NCI-H2171 (cell line): ENCODE measurements around the gene VPS37B.
"Not testable (repeated sequence)": the region's sequence is repeated elsewhere in the genome, so short reads cannot be mapped to it uniquely, and the experiment has no call there.

Experiments used
- DNase-seq: peaks from one replicate; lab custom pipeline; 2025; lab: John Stamatoyannopoulos, UW

VPS37B gene

DNA sequence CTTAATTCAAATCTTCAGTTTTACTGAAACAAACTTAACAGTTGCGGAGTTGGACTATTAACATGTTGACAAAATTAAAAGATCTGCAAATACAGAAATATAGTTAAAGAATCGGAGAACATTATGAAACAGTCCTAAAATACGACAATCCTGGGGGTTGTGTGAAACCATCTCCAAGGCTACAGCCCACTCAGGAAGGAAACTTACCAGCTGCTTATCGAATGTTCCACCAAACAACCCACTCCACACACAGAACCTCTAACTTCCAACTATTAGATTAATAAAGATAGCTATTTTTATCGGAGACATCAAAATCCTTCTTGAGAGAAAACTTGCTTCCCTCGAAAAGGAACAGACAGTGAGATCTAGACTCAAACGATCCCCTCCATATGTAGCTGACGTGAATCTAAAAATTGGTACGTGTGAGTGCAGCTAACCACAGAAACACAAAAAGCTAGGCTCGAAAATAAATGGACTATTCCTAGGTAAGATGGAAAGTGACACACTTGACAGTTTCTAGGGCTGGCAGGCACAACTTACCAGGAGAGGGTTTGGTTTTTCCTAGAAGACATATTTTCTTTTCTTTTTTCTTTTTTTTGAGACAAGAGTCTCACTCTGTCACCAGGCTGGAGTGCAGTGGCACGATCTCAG, 12.9 kb downstream of the VPS37B start:
- DNase-seq, result no peak

DNA sequence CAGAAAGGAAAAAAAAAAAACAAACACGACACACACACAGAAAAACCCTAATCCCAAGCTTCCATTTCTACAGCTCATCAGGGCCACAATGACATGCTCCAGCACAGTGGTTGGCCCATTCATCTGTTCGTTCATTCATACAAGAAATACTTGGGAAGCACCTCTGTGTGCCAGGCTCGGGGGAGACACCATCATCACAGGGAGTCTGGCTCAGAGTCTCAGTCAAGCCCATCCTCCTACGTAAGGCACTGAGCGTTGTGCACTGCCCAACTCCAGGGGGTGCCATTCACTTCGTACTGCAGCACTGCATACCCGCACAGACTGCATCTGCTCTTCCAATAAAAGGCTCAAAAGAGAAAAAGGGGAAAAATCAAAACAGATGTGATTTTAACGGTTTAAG, 15.3 kb downstream of the VPS37B start:
- peak; percentile 40 for DNase-seq

DNA sequence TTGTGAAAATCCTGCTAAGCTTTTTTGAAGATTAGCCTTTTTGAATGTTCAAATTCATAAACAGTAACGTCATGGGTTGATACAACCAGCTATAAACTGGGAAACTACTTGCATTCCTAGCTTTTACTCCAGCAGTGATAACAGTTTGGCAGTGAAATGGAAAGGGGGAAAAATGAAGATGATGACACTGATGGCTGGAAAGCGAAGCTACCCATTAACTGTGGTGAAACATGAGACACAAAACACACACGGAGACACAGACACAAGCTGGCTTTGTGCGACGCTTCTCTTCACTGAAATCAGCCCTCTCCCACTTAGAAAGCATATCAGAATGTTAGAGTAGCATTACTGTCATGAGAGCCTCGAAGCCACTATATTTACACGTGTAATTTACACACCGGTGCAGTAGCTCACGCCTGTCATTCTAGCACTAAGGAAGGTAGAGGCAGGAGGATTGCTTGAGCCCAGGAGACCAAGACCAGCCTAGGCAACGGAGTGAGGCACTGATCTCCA, 15.7 kb downstream of the VPS37B start:
- DNase-seq, result peak; percentile 19

DNA sequence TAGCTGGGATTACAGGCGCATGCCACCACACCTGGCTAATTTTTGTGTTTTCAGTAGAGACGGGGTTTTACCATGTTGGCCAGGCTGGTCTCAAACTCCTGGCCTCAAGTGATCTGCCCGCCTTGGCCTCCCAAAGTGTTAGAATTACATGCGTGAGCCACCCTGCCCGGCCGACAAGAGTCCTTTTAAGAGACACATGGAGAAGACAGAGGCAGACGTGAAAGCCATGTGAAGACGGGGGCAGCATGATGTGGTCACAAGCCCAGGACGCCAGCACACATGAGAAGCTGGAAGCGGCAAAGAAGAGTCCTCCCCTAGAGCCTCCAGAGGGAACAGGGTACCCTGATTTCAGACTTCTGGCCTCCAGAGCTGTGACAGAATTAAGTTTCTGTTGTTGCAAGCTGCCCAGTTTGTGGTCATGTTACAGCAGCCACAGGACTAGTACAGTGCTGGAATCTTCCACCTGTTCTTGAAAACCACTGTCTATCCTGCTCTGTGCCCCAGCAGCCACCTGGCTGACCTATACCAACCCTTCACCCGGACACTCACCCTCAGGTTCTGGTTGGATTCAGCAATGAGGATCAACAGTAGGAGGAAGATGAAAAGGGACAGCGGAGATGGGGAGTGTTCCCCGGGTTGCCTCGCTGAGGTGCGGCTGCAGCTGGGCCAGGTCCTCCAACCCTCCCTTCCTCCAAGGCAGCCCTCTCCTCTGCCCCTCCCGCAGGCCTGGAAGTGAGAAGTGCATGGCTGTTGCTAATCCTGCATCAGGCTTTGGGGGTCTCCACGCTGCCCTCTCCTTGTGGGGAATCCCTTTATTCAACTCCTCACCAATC, 16.9 kb downstream of the VPS37B start:
- DNase-seq, result no peak

DNA sequence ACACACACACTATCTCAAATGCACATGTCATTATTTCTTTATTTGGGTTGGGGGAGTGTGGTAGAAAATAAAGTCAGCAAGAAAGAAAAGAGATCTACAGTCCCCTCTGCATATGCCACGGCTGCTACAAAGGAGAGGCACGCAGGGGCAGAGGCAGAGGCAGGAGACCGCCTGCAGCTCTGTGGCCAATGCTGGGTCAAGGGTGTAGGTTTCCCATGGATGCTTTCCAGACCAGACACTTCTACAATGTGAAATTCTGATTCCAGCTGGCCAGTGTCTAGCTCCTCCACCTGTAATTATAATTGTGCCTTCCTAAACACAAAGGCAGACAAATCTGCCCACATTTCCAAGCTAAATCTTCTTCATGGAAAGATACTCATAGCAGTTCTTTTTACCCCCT, 19.2 kb downstream of the VPS37B start:
- DNase-seq, result no peak

DNA sequence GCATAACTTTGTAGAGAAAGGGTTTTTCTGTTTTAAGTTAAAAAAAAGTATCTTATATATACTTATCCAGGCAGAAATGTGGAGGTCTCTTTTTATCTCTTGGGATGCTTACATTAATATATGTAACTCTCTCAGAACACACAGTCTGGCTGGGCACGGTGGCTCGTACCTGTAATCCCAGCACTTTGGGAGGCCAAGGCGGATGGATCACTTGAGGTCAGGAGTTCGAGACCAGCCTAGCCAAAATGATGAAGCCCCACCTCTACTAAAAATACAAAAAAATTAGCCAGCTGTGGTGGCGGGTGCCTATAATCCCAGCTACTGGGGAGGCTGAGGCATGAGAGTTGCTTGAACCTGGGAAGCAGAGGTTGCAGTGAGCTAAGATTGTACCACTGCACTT, 19.6 kb downstream of the VPS37B start:
- not testable (repeated sequence) for DNase-seq

DNA sequence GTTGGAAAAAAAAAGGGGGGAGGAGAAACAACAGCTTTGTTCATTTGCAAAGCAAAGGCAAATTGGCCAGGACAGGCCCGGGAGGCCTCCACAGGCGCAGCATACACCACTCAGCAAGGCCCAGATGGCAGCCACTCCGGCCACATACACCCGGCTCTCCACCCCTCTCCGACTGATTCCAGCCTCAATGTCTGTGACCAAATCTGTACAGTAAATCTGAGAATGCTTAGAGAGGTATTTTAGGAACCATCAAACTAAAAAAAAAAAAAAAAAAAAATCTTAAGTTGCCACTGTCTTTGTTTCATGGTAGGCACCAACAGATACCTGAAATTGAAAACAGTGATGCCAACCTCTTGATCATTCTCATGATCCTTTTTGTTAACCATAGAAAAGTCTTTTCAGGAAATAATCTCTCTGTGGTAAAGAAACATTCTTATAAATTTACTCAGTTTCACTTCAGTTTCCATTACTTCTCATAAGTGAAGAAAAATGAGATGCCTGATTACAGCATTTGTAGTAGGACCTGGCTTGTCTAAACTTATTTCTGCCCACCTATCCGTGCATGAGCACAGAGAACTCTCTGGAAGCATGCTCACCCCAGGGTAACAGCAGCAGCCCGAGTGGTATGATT, 20.2 kb downstream of the VPS37B start:
- DNase-seq, result no peak

DNA sequence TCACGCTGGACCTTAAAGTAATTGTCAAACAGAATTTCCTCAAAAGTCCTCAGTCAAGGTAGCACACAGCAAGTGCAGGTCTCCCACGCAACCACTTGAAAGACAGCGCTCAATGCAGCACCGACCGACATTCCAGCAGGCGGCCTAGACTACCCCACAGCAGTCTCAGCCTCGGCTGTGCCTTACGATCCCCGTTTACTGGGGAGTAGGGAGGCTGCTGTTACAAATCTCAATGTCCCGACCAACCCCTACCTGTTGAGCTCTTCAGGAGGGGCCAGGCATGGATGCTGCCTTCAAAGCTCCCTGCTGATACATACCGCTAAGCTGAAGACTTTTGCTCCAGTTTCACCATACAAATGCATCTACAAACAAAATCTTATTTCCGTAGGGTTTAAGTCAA, 21.8 kb downstream of the VPS37B start:
- DNase-seq, result no peak

DNA sequence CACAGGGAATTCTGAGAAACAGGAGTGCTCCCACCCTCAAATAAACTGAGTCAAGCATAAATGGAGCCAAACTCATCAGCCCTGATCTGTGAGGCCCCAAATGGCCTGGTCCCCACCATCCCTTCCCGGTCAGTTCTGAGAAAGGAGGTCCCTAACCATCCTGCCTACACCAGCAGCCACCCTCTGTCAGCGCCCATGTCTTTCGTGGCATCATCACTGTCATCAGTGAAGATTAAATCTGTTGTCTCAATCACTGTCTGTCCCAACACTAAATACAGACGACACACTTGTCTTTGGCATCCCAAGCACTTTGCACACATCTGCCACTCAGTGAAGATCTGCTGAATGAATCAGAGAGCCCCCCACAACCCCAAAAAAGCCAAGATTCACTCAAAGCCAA, 22.4 kb downstream of the VPS37B start:
- no peak for DNase-seq

DNA sequence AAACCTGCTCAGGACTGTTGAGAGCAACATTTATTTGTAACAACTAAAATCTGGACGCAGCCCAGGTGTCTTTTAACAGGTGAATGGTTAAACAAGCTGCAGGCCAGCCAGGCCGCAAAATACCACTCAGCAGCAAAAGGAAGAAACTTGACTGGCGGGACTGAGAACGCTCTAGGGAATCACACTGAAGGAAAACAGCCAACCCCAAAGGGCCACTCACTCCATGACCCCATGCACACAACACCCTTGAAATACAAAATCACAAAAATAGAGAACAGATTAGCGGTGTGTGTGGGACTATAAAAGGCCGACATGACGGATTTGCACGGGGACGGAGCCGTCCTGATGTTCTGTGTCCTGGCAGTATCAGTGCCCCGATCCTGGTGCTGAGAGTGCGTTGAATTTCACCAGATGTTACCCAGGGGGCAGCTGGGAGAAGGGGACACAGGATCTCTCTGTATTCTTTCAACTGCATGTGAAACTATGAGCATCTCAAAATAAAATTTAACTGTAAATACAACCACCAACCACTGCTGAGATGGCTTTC, 23.0 kb downstream of the VPS37B start:
- DNase-seq, result no peak

DNA sequence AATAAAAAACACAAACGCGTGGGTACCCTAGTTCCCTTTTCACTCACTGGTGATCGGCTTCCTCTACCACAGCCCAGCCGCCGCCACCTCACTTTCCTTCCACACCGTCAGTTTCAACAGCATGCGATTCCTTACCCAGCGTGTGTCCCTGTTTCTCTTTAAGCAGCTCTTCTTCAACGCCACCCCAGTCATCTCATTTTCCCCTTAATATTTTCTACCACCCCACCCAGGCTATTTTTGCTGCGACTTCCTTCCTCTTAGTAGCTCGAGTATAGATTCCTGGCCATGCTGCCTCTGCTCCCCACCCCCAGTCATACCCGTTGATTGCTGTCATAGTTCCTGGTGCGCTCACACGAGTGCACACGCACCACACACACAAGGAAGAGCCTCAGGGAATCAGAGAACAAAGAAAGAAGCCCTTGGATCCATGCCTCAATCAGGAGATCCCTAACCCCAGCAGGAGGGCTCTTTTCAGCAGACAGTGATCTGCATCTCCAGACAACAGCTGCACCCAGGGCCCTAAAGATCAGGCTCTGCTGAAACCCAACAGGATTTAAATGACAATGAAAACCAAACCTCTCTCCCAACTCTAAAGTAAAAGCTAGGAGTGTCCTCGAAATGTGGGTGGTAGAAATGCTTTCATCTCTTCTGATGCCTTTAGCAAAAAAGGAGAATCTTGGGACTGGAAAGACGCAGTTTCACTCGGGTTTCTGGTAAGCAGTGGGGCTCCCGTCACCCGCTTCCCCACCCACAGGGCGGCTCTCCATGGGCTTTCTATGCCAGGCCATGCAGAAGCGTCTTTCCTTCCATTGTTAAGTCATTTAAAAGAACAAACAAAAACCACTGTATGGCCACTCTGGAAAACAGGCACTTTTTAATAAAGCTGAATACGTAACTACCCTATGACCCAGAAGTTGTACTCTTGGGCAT, 23.8 kb downstream of the VPS37B start:
- peak; percentile 52 for DNase-seq

DNA sequence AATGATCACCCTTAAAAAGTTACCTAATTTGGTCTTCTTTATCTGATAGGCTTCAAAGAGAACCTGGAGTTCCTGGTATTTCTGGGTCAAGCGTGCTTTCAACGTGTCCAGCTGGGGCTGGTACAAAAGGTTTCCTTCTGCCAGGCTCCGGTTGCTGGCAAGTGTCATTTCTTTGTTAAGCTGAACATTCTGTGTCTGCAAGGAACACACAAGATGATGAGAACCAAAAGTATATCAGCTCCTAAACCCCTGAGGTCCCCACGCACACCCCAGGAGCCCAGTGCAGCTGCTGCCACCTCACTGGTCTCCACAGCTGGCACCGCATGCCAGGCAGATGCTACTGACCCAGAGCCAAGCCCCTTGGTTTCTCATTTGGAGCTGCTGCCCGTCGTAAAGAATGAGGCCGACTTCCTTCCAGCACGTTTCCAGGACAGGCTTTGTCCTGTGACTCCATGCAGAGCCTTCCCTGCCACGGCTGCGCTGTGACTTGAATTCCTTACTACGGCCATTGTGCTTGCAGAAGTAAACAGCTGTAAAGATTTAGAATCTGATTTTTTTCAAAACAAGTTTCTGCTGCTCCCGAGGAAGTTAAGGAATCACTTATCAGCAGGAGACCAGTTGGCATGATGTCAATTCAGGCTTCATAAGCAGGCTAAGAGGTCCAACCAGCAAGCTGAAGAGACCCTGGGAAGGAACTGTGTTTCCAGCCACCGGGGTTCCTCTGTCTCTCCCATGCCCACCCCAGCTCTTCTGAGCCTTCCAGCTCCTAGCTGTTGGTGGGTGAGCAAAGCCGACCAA, 24.9 kb downstream of the VPS37B start:
- no peak for DNase-seq

DNA sequence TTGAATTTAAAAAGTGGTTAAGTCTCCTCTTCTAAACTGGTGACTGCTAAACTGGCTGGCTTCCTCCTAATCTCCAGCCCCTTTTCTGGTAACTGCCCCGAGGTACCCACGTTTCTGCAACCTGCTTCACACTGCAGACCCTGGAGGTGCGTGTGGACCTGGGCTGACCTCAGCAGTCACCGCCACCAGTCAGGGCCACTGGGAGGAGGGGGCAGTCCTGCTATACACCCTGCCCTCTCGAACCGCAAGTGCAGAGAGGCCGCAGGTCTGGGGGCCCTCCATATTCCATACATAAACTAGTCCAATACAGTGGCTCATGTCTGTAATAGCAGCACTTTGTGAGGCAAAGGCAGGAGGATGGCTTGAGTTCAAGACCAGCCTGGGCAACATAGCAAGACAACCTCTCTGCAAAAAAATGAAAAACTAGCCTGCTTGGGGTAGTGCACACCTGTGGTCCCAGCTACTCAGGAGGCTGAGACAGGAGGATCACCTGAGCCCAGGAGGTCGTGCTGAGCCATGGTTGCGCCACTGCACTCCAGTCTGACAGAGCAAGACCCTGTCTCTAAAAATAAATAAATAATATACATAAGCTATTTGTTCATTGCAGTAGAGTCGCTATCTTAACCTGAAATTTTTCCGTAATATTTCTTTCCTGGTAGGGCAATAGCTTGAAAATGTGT, 25.6 kb downstream of the VPS37B start:
- no peak for DNase-seq

DNA sequence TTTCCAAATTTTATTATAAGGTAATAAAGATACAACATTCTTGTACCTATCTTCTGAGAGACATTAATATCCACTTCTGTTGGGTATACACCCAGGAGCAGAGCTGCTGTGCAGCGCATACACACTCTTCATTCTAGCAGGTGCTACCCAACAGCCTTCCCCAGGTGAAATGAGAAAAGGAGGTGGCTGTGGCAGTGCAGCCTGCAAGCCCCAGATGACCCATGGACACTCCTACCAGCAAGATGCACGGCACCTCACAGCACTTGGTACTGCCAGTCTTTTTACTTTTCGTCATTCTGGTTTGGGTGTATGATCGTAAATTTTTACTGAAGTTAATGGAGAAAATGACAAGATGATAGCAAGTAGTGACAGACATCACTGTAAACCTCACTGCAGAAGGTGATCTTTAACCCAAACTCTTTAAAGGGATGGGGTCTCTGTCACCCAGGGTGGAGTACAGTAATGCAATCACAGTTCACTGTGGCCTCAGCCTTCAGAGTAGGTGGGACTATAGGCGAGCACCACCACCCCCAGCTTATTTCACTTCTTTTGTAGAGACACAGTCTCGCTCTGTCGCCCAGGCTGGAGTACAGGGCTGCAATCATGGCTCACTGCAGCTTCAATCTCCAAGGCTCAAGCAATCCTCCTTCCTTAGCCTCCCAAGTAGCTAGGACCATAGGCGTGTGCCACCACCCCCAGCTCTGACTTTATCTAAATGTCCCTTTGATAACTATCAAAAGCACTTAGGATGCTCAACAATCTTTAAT, 26.5 kb downstream of the VPS37B start:
- DNase-seq, result no peak

DNA sequence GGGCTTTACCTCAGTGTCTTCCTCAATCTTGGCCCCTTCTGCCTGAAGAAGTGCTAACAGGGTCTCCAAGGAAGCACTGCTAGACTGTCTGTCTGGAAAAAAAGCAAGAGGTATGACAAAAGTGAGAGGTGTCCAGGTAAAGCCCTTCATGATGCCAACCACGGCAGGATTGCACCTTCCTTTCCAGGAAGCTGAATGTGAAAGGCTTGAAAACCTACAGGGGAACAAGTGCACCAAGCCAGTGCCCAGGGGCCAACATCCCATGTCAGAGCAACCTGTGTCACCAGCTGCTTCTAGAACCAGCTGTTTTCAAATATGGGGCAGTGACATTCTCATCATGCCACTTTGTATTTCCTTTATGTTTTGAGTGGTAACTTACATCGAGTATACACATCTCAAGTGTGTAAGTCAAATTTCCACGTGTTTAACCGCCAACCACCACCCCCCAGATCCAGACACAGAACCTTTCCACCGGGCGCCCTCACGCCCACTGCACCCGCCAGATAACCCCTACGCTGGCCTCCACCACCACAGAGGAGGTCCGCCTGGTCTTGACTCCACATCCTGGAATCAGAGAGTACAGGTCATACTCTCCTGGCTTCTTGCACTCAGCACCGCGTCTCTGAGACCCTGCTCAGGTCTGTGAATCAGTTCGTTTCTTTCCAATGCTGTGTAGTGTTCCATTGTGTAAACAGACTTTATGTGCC, 27.3 kb downstream of the VPS37B start:
- no peak for DNase-seq

DNA sequence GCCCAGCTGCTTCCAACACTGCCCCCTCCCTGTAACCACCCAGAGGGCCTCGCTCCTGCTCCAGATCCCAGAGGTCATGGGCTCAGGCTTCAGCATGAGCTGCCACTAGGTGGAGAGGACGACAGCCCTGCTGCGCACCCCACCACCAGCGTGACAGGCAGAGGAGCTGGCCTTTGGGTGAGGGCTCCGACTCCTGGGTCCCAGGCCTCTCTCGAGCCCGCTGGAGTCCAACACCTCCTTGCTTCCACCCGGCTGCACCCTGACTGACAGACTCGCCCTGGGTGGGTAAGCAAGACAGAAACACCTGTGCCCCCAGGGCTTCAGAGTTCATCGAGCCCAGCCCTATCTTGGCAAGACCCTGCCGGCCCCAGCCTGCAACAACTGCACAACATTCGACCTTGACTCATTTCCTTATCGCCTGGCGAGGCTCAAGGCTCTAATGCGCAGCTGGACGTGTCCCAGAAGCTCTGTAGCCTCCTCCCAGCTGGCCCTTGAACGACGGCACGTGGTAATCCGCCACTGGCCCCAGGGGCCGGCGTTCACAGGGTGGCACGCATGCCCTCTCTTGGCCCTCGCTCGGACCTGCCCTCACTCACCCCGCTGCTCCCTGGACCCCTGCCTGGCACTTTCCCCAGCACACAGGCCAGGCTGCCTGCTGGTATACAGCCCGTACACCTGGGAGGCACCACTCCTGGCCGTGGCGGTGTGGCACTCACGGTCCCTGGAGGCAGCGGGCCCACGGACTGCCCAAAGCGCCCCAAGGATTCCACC, 28.0 kb downstream of the VPS37B start:
- no peak for DNase-seq

DNA sequence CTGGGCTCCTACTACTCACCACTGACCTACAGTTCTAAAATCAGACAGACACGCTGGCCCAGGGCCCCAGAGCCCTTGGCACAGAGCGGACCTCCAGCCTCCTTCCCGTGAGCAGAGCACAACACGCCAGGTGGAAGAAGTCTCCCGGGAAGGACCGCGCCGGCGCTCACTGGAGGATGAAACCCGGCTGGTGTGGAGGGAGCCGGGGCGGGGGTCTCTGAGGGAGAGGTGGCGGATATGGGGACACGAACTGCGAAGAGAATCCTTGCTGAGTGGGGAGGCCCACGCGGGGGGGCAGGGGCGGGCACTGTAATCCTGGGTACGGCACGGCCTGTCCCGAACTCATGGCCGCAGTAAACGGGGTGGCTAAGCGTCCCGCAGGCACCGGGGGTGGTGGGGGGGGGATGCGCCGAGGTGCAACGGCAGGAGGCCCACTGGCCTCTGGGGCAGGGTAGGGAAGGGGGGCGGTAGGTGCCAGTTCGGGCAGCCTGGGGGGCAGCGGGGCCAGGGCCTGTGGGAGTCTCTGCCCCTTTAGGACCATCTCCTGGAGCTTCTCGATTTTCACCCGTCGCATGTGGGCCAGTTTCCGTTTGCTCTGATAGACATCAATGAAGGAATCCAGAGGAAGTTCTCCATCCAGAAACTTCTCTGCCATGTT, 28.8 kb downstream of the VPS37B start:
- DNase-seq, result no peak
